GM23338 (cell line): Measurements from ENCODE around the gene RGS8.

ENCODE experiments used
- CREB1 ChIP-seq: fragments of 250-450 bp; sonication (Bioruptor Pico); IDR thresholded peaks from 2 replicates; pipeline ENCODE4 v1.5.0; 2020; ENCODE audit warnings: low read depth, mild to moderate bottlenecking, moderate library complexity
- CTCF ChIP-seq, 2 experiments: fragments of 200-600 bp in 1 of 2; sonication (generic) in 1 of 2; conservative IDR thresholded peaks; 2 replicates each; pipeline versions ENCODE4 v1.5.1 to v1.6.1; 2016 to 2017; ENCODE audit warnings: antibody characterized with exemption in 2 of 2, low read depth in 2 of 2, mild to moderate bottlenecking in 2 of 2, moderate library complexity in 1 of 2
- ETS1 ChIP-seq: IDR thresholded peaks from 2 replicates; pipeline ENCODE4 v1.6.1; 2016; ENCODE audit warnings: antibody characterized with exemption
- EZH2 ChIP-seq: fragments of 200-600 bp; sonication (generic); IDR thresholded peaks from one replicate; pipeline ENCODE4 v1.8.0; 2017; ENCODE audit warnings: antibody characterized with exemption, mild to moderate bottlenecking, low read depth; ENCODE audit not compliant: unreplicated experiment
- EZH2phosphoT487 ChIP-seq: fragments of 200-600 bp; sonication (generic); IDR thresholded peaks from one replicate; pipeline ENCODE4 v1.8.1; 2018; ENCODE audit warnings: antibody characterized with exemption; ENCODE audit not compliant: unreplicated experiment
- JUNB ChIP-seq: IDR thresholded peaks from one replicate; pipeline ENCODE4 v1.6.1; 2016; ENCODE audit warnings: antibody characterized with exemption; ENCODE audit not compliant: unreplicated experiment
- NANOG ChIP-seq: IDR thresholded peaks from 2 replicates; pipeline ENCODE4 v1.6.1; 2016; ENCODE audit warnings: antibody characterized with exemption, borderline replicate concordance
- POLR2AphosphoS5 ChIP-seq: IDR thresholded peaks from 2 replicates; pipeline ENCODE4 v1.6.1; 2016; ENCODE audit warnings: antibody characterized with exemption, low read depth
- REST ChIP-seq: IDR thresholded peaks from one replicate; pipeline ENCODE4 v1.6.1; 2018; ENCODE audit warnings: antibody characterized with exemption; ENCODE audit not compliant: unreplicated experiment
- STAT1 ChIP-seq: IDR thresholded peaks from one replicate; pipeline ENCODE4 v1.6.1; 2016; ENCODE audit warnings: antibody characterized with exemption; ENCODE audit not compliant: unreplicated experiment
- ZNF114 ChIP-seq: fragments of 250-450 bp; sonication (Bioruptor Pico); IDR thresholded peaks from 2 replicates; pipeline ENCODE4 v1.5.0; 2020; ENCODE audit warnings: mild to moderate bottlenecking, moderate library complexity
- ZNF331 ChIP-seq: fragments of 250-450 bp; sonication (Bioruptor Pico); IDR thresholded peaks from 2 replicates; pipeline ENCODE4 v1.5.0; 2020; ENCODE audit warnings: low read depth, mild to moderate bottlenecking, moderate library complexity
- ZNF462 ChIP-seq: fragments of 250-450 bp; sonication (Bioruptor Pico); IDR thresholded peaks from 2 replicates; pipeline ENCODE4 v1.5.0; 2020; ENCODE audit warnings: mild to moderate bottlenecking, moderate library complexity

DNA sequence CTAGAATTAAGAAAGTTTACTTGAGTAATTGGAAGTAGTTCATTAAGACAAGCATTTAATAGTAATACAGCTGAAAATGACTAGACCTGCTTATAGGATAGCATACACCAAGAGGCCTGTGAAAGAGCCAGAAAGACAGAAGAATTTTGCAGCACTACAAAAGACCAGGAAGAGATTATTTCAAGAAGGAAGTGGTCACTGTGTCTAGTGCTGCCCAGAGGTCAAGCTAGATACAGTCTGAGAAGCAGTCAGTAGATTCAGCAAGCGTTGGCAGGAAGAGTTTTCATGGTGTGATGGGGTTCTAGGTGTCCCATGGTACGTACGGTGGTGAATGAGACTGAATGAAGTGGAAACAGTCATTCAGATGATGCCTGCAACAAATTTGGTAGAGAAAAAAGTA lies 31.5 kb downstream of the RGS8 start:
- TF ChIP-seq POLR2AphosphoS5: no peak
- TF ChIP-seq ZNF462: no peak
- no peak for TF ChIP-seq ZNF114 (CRISPR knock-in tag)
- no peak for TF ChIP-seq CTCF (conservative IDR thresholded peaks at IDR 0.05; ENCODE audit: low read depth in 2 of 2)
- TF ChIP-seq ZNF331 (CRISPR knock-in tag): no peak
- TF ChIP-seq JUNB: no peak
- TF ChIP-seq EZH2phosphoT487: no peak
- no peak for TF ChIP-seq REST
- TF ChIP-seq EZH2: no peak
- TF ChIP-seq NANOG: no peak
- no peak for TF ChIP-seq CREB1 (CRISPR knock-in tag)
- TF ChIP-seq ETS1: no peak
- TF ChIP-seq STAT1: no peak
